ENCODE results near the gene GMPPB.
A peak's percentile ranks its signal among the peaks of the same experiment; 100 is the strongest.
"Not testable (repeated sequence)": the region's sequence is repeated elsewhere in the genome, so short reads cannot be mapped to it uniquely, and the experiment has no call there.

The GMPPB gene

GRCh38 chr3:49689046-49689907 lies 34.5 kb downstream of the GMPPB start, which contains the start of the genes MST1 and RNF123:
Gene MST1, minus strand, starts transcription at chr3:49689474. Its CDS starts 783 bp downstream, at chr3:49688691.
Gene RNF123, plus strand, starts transcription at chr3:49689557. Its CDS starts 1,609 bp downstream, at chr3:49691166.
- peak; percentile 32 for ATAC-seq (ENCODE audit: low read depth)

GRCh38 chr3:49688338-49689045 lies 35.3 kb downstream of the GMPPB start:
- not testable (repeated sequence) for H3K9me3 ChIP-seq (ENCODE audit: severe bottlenecking); H3K36me3 ChIP-seq (ENCODE audit: low read depth); H3K27me3 ChIP-seq (ENCODE audit: insufficient read depth, poor library complexity, severe bottlenecking); DNase-seq (ENCODE audit: low spot score); H3K4me1 ChIP-seq (ENCODE audit: insufficient read depth, poor library complexity, severe bottlenecking); ATAC-seq (ENCODE audit: low read depth)
- Histone ChIP-seq H3K27ac (ENCODE audit: poor library complexity, severe bottlenecking) (peak overlapping the region; percentile 31), H3K4me3 (ENCODE audit: severe bottlenecking) (peak overlapping the region; percentile 100)

More at GRCh38 chr3:49689046-49689907, 34.5 kb downstream of the GMPPB start, which contains the start of the genes MST1 and RNF123:
- Histone ChIP-seq H3K27ac (ENCODE audit: poor library complexity, severe bottlenecking) (peak within 1 kb of the TSS; percentile 31), H3K9me3 (ENCODE audit: severe bottlenecking) (no peaks in the 10 kb centered on the region), H3K4me3 (ENCODE audit: severe bottlenecking) (peak within 1 kb of the TSS; percentile 100), H3K27me3 (ENCODE audit: insufficient read depth, poor library complexity, severe bottlenecking) (no peaks in the 10 kb centered on the region), H3K36me3 (ENCODE audit: low read depth) (no peaks in the 10 kb centered on the region), H3K4me1 (ENCODE audit: insufficient read depth, poor library complexity, severe bottlenecking) (no peaks in the 10 kb centered on the region)
- TF ChIP-seq CTCF (IDR thresholded peaks at IDR 0.05; ENCODE audit: poor library complexity, severe bottlenecking), result peak; percentile 13
- DNase-seq (ENCODE audit: low spot score), result peak; percentile 87

- not testable (repeated sequence) for H3K4me1 ChIP-seq (ENCODE audit: insufficient read depth, poor library complexity, severe bottlenecking); H3K9me3 ChIP-seq (ENCODE audit: severe bottlenecking); DNase-seq (ENCODE audit: low spot score); H3K27me3 ChIP-seq (ENCODE audit: insufficient read depth, poor library complexity, severe bottlenecking); ATAC-seq (ENCODE audit: low read depth); H3K27ac ChIP-seq (ENCODE audit: poor library complexity, severe bottlenecking)
- Histone ChIP-seq H3K4me3 (ENCODE audit: severe bottlenecking) (peak overlapping the region; percentile 37), H3K36me3 (ENCODE audit: low read depth) (peaks cover 13% of the 10 kb centered on the region; the same call in 1 of the 2 replicates)
Observed at GRCh38 chr3:49687424-49687795, 36.3 kb downstream of the GMPPB start.

- H3K36me3 ChIP-seq (ENCODE audit: low read depth), result peaks cover 18% of the 10 kb centered on the region
- DNase-seq (ENCODE audit: low spot score) (peak; percentile 88), ATAC-seq (ENCODE audit: low read depth) (peak; percentile 73)
- not testable (repeated sequence) for H3K27me3 ChIP-seq (ENCODE audit: insufficient read depth, poor library complexity, severe bottlenecking); H3K9me3 ChIP-seq (ENCODE audit: severe bottlenecking); H3K27ac ChIP-seq (ENCODE audit: poor library complexity, severe bottlenecking); H3K4me1 ChIP-seq (ENCODE audit: insufficient read depth, poor library complexity, severe bottlenecking)
- H3K4me3 ChIP-seq (ENCODE audit: severe bottlenecking), result peak overlapping the region; percentile 37
Observed at GRCh38 chr3:49686769-49687423, 36.9 kb downstream of the GMPPB start.

GRCh38 chr3:49686346-49686745 lies 37.4 kb downstream of the GMPPB start:
- Histone ChIP-seq H3K4me3 (ENCODE audit: severe bottlenecking) (peak overlapping the region; percentile 37), H3K36me3 (ENCODE audit: low read depth) (peaks cover 23% of the 10 kb centered on the region)
- ATAC-seq (ENCODE audit: low read depth), result peak; percentile 69
- not testable (repeated sequence) for H3K9me3 ChIP-seq (ENCODE audit: severe bottlenecking); H3K4me1 ChIP-seq (ENCODE audit: insufficient read depth, poor library complexity, severe bottlenecking); H3K27me3 ChIP-seq (ENCODE audit: insufficient read depth, poor library complexity, severe bottlenecking); H3K27ac ChIP-seq (ENCODE audit: poor library complexity, severe bottlenecking)
- DNase-seq (ENCODE audit: low spot score), result peak; percentile 87

- H3K36me3 ChIP-seq (ENCODE audit: low read depth), result peaks cover 28% of the 10 kb centered on the region
- H3K4me3 ChIP-seq (ENCODE audit: severe bottlenecking); ATAC-seq (ENCODE audit: low read depth); H3K27me3 ChIP-seq (ENCODE audit: insufficient read depth, poor library complexity, severe bottlenecking); DNase-seq (ENCODE audit: low spot score); H3K27ac ChIP-seq (ENCODE audit: poor library complexity, severe bottlenecking); H3K9me3 ChIP-seq (ENCODE audit: severe bottlenecking); H3K4me1 ChIP-seq (ENCODE audit: insufficient read depth, poor library complexity, severe bottlenecking): not testable (repeated sequence)
Observed at GRCh38 chr3:49685846-49686245, 37.9 kb downstream of the GMPPB start.

- not testable (repeated sequence) for ATAC-seq (ENCODE audit: low read depth)
Observed at GRCh38 chr3:49685103-49685502, 38.6 kb downstream of the GMPPB start.

GRCh38 chr3:49684453-49684852 lies 39.3 kb downstream of the GMPPB start:
- H3K36me3 ChIP-seq (ENCODE audit: low read depth), result peaks cover 40% of the 10 kb centered on the region
- not testable (repeated sequence) for H3K27ac ChIP-seq (ENCODE audit: poor library complexity, severe bottlenecking); H3K4me1 ChIP-seq (ENCODE audit: insufficient read depth, poor library complexity, severe bottlenecking); H3K9me3 ChIP-seq (ENCODE audit: severe bottlenecking); H3K27me3 ChIP-seq (ENCODE audit: insufficient read depth, poor library complexity, severe bottlenecking); H3K4me3 ChIP-seq (ENCODE audit: severe bottlenecking); ATAC-seq (ENCODE audit: low read depth); DNase-seq (ENCODE audit: low spot score)

More at GRCh38 chr3:49685103-49685502, 38.6 kb downstream of the GMPPB start:
- H3K27ac ChIP-seq (ENCODE audit: poor library complexity, severe bottlenecking); H3K27me3 ChIP-seq (ENCODE audit: insufficient read depth, poor library complexity, severe bottlenecking); H3K4me3 ChIP-seq (ENCODE audit: severe bottlenecking); H3K4me1 ChIP-seq (ENCODE audit: insufficient read depth, poor library complexity, severe bottlenecking); DNase-seq (ENCODE audit: low spot score); H3K9me3 ChIP-seq (ENCODE audit: severe bottlenecking): not testable (repeated sequence)
- peaks cover 33% of the 10 kb centered on the region for H3K36me3 ChIP-seq (ENCODE audit: low read depth)

Data from RWPE2 (cell line).